LNCaP clone FGC (cell line): ENCODE measurements around the gene ABCC9.
"Not testable (repeated sequence)": the region's sequence is repeated elsewhere in the genome, so short reads cannot be mapped to it uniquely, and the experiment has no call there.

Experiments used
- DNase-seq: peaks from one replicate; pipeline ENCODE4 v3.0.0-alpha.2; 2011; ENCODE audit warnings: low read depth
- H3K4me3 ChIP-seq: 2 replicates; pipeline ENCODE4 v1.5.1; 2011; ENCODE audit warnings: mild to moderate bottlenecking, low read depth, low read length, control low read depth
- TF ChIP-seq, protein P1 (sequence below): IDR thresholded peaks from 2 replicates; pipeline ENCODE4 v1.5.1; 2012; ENCODE audit warnings: mild to moderate bottlenecking; ENCODE audit not compliant: control insufficient read depth, insufficient read depth; ENCODE audit errors: extremely low read depth

Gene ABCC9

GRCh38 chr12:21918456-21918855, 22.8 kb downstream of the ABCC9 start:
- no peak overlapping the region for H3K4me3 ChIP-seq
- DNase-seq, result no peak
- TF ChIP-seq, protein P1, sequence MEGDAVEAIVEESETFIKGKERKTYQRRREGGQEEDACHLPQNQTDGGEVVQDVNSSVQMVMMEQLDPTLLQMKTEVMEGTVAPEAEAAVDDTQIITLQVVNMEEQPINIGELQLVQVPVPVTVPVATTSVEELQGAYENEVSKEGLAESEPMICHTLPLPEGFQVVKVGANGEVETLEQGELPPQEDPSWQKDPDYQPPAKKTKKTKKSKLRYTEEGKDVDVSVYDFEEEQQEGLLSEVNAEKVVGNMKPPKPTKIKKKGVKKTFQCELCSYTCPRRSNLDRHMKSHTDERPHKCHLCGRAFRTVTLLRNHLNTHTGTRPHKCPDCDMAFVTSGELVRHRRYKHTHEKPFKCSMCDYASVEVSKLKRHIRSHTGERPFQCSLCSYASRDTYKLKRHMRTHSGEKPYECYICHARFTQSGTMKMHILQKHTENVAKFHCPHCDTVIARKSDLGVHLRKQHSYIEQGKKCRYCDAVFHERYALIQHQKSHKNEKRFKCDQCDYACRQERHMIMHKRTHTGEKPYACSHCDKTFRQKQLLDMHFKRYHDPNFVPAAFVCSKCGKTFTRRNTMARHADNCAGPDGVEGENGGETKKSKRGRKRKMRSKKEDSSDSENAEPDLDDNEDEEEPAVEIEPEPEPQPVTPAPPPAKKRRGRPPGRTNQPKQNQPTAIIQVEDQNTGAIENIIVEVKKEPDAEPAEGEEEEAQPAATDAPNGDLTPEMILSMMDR, result no peak

DNA sequence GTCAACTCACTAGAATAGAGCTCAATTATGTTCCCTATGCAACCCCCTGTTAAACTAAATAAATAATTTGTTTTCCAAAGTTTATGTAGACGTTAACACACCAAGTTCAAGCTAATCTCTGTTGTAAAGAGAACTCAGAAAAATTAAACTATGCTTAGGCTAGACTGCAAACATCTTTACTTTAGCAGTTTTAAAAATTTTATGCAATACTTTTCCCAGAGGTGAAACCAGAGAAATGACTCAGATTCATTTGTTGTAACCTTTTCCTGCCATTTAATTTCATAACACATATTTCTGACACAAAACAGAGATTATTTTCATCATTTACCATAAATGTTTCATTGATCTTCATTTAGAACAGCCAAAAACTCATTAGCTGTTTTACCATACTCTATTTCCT, 27.4 kb downstream of the ABCC9 start:
- DNase-seq, result no peak
- TF ChIP-seq, protein P1, result no peak
- no peak overlapping the region for H3K4me3 ChIP-seq

GRCh38 chr12:21912318-21912717, 28.9 kb downstream of the ABCC9 start:
- TF ChIP-seq, protein P1, result no peak
- H3K4me3 ChIP-seq, result no peak overlapping the region
- no peak for DNase-seq

GRCh38 chr12:21911832-21912231, 29.4 kb downstream of the ABCC9 start:
- DNase-seq, result no peak
- no peak overlapping the region for H3K4me3 ChIP-seq
- TF ChIP-seq, protein P1, result no peak

DNA sequence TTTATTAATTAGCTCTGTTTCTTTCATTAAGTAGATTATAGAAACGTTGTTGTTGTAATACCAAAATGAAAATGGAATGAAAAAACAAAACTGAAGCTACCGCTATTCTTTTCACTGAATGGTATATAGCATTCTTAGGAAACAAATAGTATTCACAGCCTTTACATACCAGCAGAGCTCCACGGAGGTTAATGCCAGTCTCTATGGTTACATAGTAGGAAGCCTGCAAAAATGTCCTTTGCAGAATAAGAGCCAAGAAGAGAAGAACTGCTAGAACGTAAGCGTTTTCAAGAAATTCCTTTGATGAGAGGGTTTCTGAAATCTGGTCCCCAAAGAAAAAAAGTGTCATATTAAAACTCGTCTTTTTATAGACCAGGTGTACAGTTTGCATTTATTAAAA, 30.6 kb downstream of the ABCC9 start:
- TF ChIP-seq, protein P1, result no peak
- H3K4me3 ChIP-seq, result no peak overlapping the region
- DNase-seq, result no peak

DNA sequence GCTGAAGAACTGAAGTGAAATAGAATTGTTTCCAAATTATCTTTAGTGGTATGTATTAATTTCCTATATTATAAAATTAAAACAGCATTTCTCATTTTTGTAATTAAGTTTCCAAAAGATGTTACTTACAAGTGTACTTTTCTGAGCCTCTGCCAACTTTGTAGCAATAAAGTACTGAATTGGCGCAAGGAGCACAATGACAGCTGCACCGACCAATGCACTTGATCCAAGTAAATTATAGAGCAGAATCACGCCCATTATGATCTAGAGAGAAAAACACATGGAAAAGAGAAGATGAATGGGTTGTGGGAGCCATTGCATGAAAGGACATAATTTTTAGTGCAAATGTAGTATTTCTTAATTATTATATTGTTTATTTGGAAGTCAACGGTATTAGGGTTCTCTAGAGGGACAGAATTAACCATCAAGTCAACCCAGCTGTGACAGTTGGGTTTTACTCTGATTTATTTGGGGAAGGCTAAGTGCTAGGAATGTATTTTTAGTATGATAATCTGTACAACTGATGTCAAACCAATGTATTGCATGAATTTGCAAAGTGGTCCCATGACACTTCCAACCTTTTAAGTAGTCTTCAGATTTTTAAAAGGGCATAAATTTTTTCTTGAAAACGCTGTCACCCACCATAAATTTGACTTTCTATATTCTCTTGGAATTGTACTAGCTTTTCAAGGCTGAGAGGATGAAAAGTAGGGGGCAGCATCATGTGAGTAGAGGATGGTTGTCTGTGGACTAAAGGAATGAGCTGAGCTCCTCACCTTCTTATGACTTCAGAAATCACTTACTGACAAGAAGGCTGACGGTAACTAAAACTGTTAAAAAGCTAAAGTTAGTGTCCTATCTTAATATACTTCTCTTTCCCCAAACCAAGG, 33.0 kb downstream of the ABCC9 start:
- TF ChIP-seq, protein P1, result no peak
- H3K4me3 ChIP-seq, result no peak overlapping the region
- no peak for DNase-seq

- TF ChIP-seq, protein P1, result no peak
- DNase-seq, result no peak
- H3K4me3 ChIP-seq, result no peak overlapping the region
Measured at GRCh38 chr12:21906919-21907493, 34.2 kb downstream of the ABCC9 start.

GRCh38 chr12:21899532-21899931, 41.7 kb downstream of the ABCC9 start:
- DNase-seq, H3K4me3 ChIP-seq: not testable (repeated sequence)
